ENCODE results near the gene TSPAN18.

TSPAN18 gene

DNA sequence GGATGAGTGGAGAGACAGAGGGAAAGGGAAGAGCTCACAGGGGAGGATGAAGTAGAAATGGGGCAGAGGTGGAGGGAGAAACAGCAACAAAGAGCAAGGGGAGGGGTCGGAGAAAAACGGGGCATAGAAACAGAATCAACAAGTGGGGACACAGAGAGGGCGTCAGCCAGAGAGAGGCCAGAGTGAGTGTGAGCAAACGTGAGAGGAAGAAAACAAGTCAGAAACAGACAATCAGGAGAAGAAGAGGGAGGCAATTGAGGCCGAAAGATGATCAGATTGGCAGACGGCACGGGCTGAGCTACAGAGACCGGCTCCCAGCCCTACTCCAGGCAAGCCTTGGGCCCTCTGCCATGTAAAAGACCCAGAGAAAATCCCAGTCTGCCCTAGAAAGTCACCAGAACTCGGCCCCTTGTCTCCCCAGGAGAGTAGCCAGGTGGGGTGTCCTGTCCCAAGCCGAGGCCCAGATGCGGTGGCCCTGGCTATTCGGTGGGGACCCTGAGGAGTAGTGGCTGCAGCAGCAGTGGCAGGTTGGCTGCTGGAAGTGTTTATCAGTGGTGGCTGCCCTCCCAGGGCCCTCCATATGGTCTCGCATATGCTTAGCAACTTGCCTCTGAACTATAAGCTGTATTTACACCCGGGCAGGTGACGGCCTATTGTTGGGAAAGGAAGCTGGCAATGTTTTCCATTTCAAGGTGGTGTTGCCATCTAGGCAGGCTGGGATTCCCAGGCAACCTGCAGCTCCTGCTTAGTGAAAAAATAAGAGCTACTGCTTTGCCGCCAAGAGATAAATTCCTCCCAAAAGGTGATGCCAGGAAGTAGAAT is 14.8 kb upstream of the TSPAN18 start:
- DNase-seq = peak; percentile 81

DNA sequence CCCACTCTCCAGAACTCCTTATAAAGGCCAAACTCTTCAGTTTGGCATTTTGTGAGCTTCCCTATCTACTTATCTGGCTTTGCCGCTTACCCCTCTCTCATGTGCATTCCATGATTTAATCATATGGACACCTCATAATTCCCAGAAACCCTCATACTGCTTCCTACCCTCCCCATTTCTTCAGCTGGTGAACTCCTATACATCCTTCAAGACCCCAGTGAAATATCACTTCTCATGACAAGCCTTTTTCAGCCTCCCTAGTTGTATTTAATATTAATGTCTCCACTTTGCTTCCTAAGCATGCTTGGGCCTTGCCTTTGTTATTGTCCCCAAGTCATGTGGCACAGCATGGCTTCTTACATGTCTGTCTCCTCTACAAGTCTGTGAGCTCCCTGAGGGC is 13.7 kb upstream of the TSPAN18 start:
- DNase-seq = no peak

DNA sequence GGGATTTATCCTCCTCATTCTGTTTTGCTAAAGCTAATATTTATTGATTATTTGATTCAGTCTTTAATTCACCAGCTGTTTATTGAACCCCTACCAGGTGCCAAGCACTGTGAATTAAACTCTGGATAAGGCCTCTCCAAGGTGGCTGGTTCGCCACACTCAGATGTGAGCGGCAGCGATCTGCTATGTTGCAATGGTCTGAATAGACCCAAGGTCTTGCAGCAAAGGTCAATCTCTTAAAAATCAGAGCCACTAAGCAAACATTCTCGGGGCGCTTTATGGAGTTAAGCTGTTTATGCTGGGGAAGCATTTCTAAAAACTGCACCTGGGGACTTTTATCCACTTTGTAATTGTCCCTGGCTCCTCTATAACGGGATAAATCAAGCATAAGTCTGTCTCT is 10.5 kb upstream of the TSPAN18 start:
- peak; percentile 14 for DNase-seq

DNA sequence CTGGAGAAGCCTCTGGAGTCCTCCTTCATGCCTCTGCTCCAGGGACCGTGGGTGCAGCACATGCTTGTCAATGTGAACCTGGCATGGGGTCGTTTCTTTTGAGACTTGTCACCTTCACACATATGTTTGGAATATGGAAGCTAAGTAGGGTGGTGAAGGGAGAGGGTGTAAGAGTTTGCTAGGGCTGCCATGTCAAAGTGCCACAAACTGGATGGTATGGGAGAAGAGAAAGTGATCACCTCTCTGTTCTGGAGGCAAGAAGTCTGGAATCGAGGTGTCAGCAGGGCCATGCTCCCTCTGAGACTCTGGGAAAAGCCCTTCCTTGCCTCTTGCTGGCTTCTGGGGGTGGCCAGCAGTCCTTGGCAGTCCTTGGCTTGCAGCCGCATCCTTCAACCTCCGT is 8.7 kb upstream of the TSPAN18 start:
- DNase-seq = no peak

DNA sequence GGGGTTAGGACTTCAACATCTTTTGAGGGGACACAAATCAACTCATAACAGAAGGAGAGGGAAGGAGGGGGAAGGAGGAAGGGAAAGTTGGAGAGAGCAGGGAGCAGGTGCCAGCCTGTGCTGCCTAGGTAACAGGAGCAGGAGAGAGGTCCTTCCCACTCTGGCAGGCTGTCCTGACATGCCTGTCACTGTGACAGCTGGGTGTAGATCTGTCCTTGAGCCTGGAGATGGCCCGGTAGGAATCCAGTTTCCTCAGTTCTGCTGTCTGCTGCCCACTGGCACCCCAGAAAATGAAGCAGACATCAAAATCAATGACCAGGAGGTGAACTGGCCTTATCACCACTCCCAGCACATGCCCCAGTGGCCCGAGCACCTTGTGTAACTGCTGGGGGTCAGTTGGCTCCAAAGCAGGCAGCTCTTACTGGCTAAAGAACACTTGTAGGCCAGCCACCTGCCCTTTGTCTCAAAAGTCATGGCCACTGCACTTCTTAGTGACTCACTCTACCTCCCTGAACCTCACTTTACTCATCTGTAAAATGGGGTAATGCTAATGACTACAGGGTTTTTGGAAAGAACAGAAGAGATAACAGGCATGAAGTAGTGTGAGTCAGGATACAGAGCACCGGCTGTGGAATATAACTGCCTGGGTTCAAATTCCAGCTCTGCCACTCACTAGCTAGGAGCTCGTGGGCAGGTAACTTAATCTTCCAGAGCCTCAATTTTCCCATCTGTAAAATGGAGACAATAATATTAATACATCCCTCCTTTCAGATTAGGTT is 8.0 kb upstream of the TSPAN18 start:
- DNase-seq = peak; percentile 15

DNA sequence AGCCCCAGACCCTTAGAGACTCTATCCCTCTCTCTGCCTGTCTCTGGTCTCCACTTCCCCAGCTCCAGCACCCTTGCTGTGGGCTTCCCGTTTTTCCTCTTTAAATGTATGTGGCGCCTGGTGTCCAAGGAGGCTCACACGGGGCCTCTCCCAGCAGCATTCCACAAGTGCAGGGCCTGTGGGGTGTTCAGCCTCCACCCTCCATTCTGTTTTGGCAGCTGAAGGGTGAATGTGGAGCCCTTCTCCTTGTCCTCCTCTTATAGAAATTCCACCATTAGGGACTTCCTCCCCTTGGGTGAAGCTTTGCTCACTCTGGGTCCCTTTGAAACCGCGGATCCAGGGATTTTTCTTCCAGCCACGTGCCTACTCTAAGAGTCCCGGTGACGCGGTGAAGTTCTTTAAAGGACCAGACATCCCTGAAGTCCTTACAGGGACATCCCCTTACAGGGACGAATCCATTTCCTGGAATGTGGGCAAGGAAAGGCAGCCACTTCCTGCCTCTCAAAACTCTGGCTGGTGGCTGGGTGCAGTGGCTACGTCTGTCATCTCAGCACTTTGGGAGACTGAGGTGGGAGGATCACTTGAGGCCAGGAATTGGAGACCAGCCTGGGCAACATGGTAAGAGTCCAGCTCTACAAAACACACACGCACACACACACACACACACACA is 1.6 kb upstream of the TSPAN18 start:
- no peak for DNase-seq

DNA sequence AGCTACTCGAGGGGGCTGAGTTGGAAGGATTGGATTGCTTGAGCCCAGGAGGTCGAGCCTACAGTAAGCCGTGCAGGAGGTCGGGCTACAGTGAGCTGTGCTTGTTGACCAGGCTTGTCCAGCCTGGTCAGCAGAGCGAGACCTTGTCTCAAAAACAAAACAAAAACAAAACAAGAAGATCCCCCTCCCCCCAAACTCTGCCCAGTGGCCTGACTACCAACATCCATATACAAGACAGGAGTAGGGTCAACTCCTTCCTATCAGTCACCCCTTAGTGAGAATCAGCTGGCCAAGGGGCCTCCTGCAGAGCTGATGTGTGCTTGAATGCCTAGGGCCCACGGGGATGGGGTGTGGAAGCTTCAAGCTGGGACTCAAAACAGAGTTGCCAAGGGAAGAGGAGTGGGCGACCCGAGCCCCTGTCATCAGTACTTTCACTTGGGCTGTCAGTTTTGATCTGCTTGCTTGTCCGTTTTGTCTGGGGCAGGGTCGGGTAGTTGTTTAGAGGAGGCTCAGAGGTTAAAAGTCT is 942 bp upstream of the TSPAN18 start:
- DNase-seq = no peak

DNA sequence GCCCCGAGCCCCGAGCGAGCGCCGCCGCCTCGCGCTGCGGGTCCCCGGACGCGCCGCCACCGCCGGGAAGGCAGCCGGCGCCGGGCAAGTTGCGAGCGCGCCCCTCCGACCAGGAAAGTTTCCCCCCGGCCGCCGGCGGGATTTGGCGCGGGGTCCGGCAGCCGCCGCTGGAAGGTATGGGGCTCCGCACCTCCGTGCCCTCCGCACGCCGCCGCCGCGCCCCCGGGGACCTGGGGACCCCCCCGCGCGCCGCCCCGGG is 281 bp downstream of the TSPAN18 start:
- no peak for DNase-seq

DNA sequence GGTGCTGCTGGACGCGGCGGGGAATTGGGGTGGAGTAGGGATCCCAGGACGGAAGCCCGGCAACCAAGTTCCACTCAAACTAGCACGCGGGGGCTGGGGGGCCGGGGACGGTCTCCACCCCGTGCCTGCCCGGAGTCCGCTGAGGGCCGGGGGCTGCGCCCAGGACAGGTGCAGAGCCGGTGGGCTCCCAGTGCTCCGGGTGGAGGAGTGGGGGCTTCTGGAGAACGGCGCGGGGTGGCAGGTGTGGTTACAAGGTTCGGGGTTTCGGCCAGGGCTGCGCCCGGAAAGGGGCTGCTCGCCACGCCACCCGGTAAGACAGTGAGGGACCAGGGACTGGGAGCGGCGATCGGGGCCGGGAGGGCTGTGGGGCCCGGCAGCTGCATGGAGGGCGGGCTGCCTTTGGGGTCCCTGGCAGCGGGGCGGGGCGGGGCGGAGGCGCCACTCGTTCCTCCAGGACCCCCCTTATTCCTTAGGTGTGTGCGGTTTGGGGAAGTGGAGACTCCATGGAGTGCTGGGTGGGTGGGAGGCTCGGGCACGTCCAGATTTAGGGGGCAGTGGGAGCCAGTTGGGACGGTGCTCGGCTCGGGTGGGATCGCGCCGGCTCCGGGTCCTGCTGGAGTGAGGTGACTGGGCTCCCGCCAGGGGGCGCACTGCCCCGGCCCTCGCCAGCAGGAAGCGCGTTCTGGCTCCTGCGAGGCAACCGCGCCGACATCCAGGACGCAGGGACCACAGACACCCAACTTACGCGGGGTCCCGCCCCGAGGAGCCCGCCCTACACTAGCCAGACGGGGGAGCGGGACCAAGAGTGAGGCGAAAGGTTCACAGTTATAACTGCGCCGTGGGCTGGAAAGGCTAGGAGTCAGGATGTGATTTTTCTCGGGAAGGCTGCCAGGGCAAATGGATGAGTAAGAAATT is 868 bp downstream of the TSPAN18 start:
- DNase-seq = peak; percentile 64

DNA sequence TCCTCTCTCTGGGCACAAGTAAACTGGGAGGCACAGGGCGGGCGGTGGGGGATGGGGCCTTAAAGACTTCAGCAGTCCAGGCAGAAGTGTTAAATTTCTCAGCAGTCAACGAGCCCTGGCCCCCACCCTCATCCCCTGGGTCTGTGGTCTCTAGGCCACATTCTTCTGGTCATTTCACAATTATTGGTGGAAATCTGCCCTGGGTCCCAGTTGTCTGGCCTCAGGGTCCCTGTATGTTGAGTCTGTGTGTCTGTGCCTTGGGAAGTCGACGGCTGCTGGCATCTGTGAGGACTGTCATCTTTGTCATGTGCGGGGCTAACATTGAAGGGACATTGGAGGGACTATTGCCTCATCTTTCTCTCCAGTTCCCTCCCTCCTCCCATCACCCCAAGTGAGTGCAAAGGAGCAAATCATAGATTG is 1.7 kb downstream of the TSPAN18 start:
- no peak for DNase-seq

DNA sequence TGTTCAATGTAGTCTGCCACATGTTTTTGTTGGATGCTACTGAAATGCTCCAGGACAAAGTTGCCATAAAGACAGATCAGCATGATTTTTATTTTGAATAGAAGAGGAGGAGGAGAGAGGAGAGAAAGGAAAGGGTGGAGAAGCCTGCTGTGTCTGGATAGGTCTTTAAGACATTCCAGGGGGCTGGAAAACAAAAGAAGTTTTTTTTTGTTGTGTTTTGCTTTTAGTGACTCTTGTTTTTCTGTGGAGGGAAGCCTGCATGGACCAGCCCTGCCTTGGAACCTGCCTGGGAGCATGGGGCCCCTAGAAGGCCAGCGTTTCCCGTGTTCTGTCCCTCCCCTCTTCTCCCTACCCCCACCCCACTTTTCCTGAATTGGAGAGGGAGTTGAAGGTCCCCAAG is 2.3 kb downstream of the TSPAN18 start:
- DNase-seq = no peak

DNA sequence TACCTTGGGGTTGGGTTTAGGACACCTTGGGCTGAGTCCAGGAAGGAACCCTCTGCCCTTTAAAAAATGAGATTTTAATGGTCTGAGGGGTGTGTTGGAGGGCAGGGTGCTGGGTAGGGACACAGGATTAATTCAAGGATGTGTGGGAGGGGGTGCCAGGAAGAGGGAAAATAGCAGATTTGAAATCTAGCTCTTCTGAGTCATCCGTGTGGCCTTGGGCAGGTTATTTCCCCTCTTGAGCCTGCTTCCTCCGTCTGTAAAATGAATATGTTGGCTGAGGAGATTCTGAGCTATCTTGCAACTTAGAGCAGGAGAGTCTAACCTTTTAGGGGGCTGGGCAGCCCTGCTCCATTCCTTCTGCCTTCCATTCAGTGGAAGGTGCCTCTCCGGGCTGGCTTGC is 3.0 kb downstream of the TSPAN18 start:
- DNase-seq = no peak

DNA sequence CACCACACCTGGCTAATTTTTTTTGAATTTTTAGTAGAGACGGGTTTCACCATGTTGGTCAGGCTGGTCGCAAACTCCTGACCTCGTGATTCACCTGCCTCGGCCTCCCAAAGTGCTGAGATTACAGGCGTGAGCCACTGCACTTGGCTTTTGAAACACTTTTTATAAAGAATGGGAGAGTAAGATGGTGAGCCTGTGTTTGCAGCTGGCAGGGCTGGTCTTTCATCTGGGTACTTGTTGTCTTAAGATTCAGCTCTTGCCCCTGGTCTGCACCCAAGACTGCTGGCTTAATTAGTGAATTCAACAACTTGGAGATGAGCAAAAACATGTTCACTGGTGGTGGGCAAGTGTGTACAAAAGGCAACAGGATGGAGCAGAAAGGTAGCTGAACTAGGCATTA is 4.0 kb downstream of the TSPAN18 start:
- DNase-seq = no peak

DNA sequence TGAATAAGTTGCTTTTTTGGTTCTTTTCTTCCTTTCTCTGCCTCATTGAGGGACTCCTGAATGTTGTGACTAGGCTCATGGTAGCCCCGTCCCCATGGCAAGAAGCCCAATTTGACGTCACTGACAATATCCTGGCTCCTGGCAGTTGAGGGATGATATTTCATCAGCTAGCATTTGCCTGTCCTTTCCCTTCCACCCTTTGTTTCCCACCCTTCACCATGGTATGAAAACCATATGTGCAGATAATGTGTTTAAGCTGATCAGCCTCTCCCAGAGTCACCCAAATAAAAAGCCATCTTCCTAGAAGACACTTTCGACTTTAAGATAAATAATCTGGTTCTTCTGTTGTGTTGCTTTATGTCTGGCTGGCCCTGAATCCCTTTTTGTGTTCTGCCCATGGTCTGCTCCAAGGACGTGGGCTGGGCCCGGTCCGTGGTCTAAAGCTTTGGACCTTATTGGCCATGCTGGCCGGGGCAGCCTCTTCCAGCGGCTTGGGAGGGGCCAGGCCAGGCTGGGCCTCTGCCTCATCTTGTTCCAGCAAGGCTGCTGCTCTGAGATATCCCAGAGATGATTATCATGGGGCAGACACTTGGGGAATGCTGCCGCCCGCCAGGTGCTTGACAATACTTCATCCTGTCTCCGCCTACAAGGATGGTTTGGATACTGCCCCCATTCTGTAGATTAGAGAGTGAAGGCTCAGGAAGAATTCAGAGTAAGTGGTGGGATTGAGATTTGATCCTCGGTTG is 5.1 kb downstream of the TSPAN18 start:
- no peak for DNase-seq

DNA sequence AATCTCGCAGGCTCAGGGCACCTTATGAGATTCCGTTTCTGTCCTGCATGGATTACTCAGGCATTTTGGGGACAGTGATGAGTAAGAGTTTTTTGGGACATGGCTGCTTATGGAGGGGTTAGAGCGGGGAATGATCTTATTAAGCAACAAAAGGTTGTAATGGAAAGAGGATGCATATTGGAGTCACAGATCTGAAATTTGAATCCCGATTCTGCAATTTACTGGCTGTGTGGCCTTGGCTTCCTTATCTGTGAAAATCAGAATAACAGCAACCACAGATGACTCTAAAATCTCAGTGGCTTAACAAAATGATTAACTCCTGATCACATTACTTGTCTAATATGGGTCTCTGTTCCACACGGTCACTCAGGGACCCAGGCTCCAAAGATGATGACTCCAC is 5.8 kb downstream of the TSPAN18 start:
- no peak for DNase-seq

DNA sequence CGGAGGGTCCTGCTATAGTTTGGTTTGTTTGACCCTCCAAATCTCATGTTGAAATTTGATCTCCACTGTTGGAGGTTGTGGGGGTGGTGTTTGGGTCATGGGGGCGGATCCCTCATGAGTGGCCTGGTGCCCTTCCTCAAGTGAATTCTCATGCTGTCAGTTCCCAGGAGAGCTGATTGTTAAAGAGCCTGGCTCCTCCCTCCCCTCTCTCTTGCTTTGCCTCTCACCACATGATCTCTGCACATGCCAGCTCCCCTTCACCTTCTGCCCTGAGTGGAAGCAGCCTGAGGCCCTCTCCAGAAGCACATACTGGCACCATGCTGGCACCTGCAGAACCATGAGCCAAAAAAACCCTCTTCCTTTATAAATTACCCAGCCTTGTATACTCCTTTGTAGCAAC is 7.1 kb downstream of the TSPAN18 start:
- no peak for DNase-seq

DNA sequence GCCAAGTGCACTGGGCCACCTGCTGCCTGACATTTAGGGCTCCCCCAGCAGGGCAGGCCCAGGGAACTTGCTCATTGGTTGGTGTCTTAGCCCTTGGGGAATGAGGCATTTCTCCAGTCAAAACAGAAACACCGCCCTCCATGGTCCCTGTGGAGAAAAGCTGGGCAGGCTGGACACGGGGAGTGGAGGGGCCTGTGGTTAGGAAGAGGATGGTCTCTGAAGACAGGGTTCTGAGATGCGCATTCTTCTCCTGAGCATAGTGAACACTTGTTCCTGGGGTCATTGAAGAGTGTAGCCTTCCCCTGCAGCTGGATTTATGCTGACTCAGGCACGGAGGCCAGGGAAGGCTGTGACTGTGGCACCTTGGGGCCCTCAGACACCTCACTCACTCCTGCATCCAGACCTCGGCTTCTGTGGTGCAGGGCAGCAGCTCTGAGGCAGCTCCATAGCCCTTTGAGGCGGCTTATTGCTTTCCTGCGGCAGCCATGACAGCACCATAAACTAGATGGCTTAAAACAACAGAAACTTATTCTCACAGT is 8.2 kb downstream of the TSPAN18 start:
- no peak for DNase-seq

DNA sequence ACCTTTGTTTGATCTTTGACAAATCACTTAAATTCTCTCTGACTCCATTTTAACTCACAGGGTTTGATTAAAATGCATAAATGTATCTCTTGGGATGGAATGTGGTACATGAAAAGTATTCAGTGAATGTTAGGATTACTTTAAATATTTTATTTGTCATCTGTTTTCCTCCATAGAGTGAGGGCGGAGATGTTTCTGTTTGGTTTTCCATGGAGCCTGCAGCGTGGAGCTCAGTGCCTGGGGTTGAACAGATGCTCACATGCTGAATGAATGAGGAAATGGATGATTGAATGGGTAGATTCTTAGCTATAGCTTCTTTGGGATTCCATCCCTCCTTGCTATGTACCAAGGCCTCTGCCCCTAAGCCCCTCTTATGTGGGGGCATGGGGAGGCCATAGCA is 10.0 kb downstream of the TSPAN18 start:
- no peak for DNase-seq

DNA sequence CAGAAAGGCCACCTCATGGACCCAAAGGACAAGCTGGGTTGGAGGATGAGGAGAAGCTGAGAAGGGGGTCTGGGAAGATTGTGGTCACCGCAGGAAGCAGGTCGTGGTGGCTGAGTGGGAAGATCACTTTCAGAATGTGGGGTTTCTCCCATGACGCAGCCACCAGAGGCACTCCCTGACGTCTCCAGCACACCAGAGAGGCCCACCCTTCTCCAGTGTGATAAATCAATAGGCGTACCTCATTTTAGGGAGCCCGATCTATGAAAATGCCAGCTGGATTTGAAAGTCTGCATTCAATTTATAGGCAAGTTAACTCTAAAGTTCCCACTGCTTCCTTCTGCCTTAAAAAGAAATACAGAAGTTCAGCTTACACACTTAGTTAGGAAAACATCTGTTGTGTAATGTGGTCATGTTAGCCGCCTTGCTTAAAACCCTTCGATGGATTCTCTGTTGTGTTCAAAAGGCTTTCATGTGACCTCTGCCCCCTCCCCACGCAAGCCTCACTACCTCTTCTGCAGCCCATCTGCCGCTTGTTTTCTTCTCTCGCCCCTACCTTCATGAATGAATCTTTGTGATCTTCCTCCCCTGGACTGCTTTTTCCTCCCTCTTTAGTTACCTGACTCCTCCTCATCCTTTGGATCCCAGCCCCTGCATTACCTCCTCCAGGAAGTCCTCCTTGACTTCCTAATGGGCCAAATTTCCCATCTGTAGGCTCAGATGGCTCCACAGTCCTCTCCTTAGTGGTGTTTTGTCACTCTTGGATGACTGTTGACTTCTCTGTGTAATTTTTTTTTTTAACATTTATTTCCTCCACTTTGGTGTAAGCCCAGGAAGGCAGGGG is 10.7 kb downstream of the TSPAN18 start:
- no peak for DNase-seq

DNA sequence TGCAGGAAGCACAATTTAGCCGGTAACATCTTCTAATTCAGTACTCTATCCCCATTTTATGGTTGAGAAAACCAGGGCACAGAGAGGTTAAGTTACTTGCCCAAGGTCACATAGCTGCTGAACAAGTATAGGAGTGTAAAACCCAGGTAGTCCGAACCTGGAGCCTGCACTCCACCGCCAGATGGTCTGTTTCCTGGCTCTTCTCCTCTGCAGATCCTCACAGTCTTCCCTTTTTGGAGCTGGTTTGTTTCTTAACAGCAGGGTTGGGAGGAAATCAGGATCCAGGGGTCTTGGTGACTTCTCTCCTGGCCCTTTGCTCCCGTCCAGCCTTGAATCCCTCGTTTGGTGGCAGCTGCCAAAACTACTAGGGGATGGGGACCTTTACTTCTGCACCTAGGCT is 12.0 kb downstream of the TSPAN18 start:
- no peak for DNase-seq

DNA sequence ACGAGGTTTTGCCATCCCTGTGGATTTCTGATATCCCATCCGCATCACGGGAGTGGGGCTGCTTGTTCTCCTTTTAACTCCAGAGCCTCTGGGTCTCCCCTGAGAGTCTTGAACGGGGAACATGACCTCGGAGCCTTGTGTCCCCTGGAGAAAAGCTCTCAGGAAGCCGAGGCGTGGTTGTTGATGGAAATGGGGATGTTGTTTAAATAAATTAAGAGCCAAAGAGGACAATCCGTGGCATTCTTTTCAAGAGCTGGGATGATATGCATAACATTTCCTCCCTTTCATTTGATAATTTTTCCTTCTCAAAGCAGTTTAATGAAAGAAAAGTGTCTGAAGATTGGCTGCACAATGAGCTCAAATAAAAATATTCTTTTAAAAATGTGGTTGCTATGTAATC is 14.2 kb downstream of the TSPAN18 start:
- no peak for DNase-seq

Data from NCI-H1092 treated with DMSO at 0.1 percent for 48 hours (cell line).